A549 (cell line): ENCODE measurements around the gene PPP1R9B.

ENCODE experiments used
- EHMT2 ChIP-seq: fragments of 200-600 bp; sonication (generic); IDR thresholded peaks from 2 replicates; pipeline ENCODE4 v1.6.1; 2016; ENCODE audit warnings: antibody characterized with exemption, low read depth, mild to moderate bottlenecking, moderate library complexity
- JUNB ChIP-seq: fragments of >200 bp; sonication (Bioruptor Twin); formaldehyde crosslinking; IDR thresholded peaks from 2 replicates; pipeline ENCODE4 v1.6.1; 2016
- TF ChIP-seq, protein P1 (sequence below): fragments of >200 bp; sonication (Bioruptor Twin); formaldehyde crosslinking; IDR thresholded peaks from 3 replicates; pipeline ENCODE4 v1.5.1; 2016
- TF ChIP-seq, protein P2 (sequence below): fragments of 200-600 bp; sonication (generic); IDR thresholded peaks from 2 replicates; pipeline ENCODE4 v1.6.1; 2016; ENCODE audit warnings: antibody characterized with exemption, mild to moderate bottlenecking, moderate library complexity

GRCh38 chr17:50161023-50161910 is 10.8 kb upstream of the PPP1R9B start:
- TF ChIP-seq EHMT2 (no peak), JUNB (no peak)
- TF ChIP-seq, protein P1, sequence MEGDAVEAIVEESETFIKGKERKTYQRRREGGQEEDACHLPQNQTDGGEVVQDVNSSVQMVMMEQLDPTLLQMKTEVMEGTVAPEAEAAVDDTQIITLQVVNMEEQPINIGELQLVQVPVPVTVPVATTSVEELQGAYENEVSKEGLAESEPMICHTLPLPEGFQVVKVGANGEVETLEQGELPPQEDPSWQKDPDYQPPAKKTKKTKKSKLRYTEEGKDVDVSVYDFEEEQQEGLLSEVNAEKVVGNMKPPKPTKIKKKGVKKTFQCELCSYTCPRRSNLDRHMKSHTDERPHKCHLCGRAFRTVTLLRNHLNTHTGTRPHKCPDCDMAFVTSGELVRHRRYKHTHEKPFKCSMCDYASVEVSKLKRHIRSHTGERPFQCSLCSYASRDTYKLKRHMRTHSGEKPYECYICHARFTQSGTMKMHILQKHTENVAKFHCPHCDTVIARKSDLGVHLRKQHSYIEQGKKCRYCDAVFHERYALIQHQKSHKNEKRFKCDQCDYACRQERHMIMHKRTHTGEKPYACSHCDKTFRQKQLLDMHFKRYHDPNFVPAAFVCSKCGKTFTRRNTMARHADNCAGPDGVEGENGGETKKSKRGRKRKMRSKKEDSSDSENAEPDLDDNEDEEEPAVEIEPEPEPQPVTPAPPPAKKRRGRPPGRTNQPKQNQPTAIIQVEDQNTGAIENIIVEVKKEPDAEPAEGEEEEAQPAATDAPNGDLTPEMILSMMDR, result peak; percentile 98
- TF ChIP-seq, protein P2, sequence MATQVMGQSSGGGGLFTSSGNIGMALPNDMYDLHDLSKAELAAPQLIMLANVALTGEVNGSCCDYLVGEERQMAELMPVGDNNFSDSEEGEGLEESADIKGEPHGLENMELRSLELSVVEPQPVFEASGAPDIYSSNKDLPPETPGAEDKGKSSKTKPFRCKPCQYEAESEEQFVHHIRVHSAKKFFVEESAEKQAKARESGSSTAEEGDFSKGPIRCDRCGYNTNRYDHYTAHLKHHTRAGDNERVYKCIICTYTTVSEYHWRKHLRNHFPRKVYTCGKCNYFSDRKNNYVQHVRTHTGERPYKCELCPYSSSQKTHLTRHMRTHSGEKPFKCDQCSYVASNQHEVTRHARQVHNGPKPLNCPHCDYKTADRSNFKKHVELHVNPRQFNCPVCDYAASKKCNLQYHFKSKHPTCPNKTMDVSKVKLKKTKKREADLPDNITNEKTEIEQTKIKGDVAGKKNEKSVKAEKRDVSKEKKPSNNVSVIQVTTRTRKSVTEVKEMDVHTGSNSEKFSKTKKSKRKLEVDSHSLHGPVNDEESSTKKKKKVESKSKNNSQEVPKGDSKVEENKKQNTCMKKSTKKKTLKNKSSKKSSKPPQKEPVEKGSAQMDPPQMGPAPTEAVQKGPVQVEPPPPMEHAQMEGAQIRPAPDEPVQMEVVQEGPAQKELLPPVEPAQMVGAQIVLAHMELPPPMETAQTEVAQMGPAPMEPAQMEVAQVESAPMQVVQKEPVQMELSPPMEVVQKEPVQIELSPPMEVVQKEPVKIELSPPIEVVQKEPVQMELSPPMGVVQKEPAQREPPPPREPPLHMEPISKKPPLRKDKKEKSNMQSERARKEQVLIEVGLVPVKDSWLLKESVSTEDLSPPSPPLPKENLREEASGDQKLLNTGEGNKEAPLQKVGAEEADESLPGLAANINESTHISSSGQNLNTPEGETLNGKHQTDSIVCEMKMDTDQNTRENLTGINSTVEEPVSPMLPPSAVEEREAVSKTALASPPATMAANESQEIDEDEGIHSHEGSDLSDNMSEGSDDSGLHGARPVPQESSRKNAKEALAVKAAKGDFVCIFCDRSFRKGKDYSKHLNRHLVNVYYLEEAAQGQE, result no peak
